Hindlimb muscle (tissue), 1 donor: ENCODE data around the gene MPV17L2. TPM values are rescaled to one million over a fixed set of nuclear protein-coding genes. Genes with fewer than 3 reads are reported as not detected.
A peak's percentile ranks its signal among the peaks of the same experiment; 100 is the strongest.
"Not testable (repeated sequence)": the region's sequence is repeated elsewhere in the genome, so short reads cannot be mapped to it uniquely, and the experiment has no call there.

Source experiments
- DNase-seq: peaks from one replicate; pipeline ENCODE4 v3.0.0-alpha.2; 2013
- polyA plus RNA-seq: library from polyadenylated mRNA; unstranded; fragments of 120-200 nt; gene quantifications from one replicate; pipeline ENCODE4 v1.2.1, GENCODE V29; 2013; ENCODE audit not compliant: insufficient read length

Gene MPV17L2
- 6.5 TPM for polyA plus RNA-seq

DNA sequence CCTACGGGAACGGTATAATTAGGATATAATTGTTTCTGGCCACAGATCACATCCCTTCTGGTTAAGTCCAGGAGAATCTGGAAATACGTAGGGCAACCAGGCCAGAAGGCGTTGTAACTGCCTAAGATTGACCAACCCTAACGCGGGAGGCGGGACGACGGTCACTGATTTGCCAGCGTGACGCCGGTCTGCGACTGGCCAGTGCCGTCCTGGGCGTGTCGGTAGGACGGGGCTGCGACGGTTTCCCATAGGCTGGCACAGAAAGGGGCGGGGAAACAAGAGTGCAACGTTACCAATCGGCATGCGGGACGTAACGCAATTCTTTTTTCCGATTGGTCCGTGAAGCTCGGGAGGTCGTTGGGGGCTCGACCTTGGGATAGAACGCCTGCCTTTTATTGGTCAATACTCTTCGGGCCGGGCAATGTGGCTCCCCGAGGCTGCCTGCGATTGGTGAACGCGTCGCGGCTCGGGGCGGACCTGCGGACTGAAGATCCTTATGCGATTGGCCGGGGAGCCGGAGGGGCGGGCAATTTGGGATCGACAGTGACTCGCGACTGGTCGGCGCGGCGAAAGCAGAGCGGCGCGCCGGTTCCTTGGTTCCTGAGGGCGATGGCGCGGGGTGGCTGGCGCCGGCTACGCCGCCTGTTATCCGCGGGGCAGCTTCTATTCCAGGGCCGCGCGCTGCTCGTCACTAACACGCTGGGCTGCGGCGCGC is at the start of gene MPV17L2:
MPV17L2 (plus strand) TSS at position 546 of the 715 bp plus-strand sequence; CDS start at position 610, 64 bp downstream.
- DNase-seq, result peak; percentile 99

DNA sequence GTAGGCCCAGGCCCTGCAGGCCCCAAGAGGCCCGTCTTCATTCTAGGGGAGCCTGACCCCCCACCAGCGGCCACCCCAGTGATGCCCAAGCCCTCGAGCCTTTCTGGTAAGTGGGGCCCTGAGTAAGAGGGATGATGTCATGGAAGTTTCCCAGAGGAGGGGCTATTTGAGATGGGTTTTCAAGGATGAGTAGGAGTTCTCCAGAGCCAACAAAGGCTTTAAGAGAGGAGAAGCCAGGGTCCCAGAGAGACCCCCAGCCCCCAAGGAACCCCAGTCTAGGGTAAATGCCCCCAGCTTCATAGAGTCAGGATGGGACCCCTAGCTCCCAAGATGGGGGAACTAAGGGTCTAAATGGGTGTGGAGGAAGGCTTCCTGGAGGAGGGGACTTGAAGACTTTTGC is 49.1 kb upstream of the MPV17L2 start:
- DNase-seq, result no peak

DNA sequence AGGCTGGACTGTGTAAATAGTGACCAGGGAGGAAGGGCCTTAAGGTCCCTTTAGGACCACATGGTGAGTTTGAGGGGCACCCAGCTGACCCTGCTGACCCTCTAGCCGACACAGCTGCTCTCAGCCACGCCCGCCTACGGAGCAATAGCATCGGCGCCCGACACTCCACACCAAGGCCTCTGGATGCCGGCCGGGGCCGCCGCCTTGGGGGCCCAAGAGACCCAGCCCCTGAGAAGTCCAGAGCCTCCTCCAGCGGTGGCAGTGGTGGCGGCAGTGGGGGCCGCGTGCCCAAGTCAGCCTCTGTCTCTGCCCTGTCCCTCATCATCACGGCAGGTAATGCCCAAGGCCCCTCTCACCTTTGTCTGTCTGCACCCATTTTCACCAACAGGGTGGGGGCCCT is 48.7 kb upstream of the MPV17L2 start:
- DNase-seq, result no peak

- DNase-seq, result no peak
Observed at GRCh38 chr19:18144906-18145305, 48.1 kb upstream of the MPV17L2 start.

DNA sequence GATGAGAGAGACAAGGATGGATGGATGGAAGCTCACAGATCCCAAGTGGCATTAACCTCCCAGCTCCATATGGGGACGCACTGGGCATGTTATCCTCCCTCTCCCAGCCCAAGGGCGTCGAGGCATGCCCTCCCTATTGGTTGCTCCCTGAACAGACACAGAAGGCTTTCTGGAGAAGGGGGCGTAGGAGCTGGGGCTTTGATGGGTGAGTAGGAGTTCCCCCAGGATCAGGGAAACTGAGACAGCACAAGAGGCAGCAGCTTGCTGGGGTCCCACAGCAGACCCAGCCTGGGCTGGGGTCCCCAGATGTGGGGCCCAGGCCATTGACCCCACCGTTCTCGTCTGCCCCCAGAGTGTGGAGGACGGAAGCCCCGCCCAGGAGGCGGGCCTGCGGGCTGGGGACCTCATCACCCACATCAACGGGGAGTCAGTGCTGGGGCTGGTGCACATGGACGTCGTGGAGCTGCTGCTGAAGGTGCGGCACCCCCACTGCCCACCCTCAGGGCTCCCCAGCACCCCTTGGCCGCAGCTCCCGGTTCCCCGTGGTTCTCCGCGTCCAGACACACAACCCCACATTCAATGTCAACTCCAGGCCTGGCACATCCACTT is 47.5 kb upstream of the MPV17L2 start:
- no peak for DNase-seq

DNA sequence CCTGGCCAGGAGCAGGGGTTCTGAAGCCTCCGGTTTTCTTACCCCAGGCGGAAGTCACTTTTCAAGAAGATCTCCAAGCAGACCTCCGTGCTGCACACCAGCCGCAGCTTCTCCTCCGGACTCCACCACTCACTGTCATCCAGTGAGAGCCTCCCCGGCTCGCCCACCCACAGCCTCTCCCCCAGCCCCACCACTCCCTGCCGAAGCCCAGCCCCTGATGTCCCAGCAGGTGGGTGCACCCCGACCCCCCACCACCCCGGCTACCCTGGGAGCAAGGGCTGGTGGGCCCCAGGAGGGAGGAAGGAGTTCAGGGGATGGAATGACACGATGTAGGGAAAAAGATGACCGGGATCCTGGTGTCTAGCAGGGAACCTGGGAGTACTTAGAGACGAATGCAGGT is 45.6 kb upstream of the MPV17L2 start:
- no peak for DNase-seq

GRCh38 chr19:18149596-18149975 is 43.4 kb upstream of the MPV17L2 start:
- no peak for DNase-seq

GRCh38 chr19:18150776-18151624 is 42.0 kb upstream of the MPV17L2 start:
- DNase-seq, result no peak

GRCh38 chr19:18152442-18152816 is 40.6 kb upstream of the MPV17L2 start:
- DNase-seq, result peak; percentile 95

DNA sequence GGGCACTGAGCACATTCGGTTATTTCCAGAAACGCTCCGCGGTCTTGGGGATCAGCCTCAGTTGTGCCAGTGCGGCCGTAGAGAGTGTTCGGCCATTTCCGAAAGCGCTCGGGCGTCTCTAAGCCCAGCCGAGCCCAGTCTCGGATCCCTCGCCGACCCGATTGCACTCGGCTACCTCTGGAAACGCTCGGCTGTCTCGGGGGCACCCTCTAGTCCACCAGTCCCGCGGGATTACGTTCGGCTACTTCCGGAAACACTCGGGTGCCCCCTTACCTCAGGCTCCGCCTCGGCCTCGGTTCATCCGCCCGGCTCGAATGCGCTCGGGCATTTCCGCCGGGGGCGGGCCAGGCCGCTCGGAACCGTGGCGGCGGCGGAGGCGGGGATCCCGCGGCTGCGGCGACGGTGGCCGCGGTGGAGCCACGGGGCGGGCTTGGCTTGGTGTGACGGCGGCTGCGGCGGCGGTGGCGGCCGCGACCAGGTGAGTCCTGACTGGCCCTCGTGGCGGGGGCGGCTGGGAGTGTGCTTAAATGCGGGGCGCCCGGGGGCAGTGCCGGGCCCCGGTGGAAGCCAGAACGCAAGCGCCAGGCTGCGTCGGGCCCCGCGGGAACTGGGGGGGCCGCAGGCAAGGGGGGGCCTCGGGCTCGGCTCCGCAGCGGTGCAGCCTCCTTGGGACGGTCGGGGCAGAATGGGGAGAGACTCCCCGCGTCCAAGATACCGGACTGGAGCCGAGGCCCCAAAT is 40.0 kb upstream of the MPV17L2 start, which contains the start of gene PIK3R2:
PIK3R2 (plus strand) TSS at position 347 of the 739 bp plus-strand sequence. CDS start 2,717 bp downstream, outside the sequence.
- peak; percentile 99 for DNase-seq

DNA sequence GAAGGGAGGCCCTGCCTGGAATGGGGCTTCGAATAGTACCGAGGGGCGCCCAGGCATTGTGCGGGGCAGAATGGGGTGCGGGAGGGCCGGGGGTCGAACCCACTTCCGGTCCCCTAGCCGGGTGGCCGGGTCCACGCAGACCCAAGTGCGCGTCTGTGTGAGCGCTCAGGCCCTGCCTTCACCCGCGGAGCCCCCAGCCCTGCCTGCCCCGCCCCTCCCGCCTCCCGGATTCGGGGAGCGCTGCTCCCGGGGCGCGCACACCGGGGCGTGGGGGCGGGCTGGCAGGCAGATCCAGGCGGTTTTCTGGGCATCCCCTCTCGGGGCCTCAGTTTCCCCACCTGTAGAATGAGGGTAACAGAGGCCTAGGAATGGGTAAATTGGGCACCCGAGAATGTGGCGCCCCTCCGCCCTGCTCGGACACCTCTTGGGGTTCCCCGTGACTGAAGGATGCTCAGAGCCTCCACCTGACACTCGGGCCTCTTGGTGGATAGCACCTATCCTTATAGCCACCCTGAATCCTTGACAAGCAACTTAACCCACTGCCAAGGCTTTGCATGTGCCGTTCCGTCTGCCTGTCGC is 39.4 kb upstream of the MPV17L2 start:
- DNase-seq, result no peak

- DNase-seq, result no peak
Observed at GRCh38 chr19:18155095-18156087, 37.6 kb upstream of the MPV17L2 start.

GRCh38 chr19:18156268-18156667 is 36.8 kb upstream of the MPV17L2 start:
- no peak for DNase-seq

GRCh38 chr19:18156841-18157464 is 36.1 kb upstream of the MPV17L2 start:
- DNase-seq, result peak; percentile 74

DNA sequence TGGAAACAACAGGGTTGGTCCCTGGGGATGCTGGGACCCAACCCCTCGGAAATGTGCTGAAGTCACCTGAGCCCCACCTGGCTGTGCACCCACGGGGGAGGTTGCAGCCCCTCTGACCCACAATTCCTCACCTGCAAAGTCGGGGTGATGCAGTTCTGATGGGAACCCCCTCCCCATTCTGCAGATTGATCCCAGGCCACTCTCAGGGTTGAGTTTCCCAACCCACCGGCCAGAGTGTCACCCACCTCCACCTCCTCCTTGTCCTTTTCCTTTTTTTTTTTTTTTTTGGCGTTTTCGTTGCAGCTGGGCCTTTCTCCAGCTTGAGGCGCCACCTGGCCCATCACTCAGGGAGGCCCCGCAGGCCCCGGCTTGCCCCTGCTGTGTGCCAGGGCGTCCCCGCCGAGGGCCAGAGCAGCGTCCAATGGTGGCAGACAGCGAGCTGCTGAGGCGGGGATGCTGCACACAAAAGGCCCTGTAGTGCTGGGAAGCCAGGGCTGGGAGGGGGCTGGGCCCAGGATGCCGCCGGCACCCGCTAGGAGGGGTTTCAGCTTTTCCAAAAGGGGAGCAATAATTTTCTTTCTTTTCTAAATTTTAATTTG is 35.5 kb upstream of the MPV17L2 start:
- DNase-seq, result no peak

- DNase-seq, result no peak
Observed at GRCh38 chr19:18158467-18158866, 34.6 kb upstream of the MPV17L2 start.

GRCh38 chr19:18159059-18159616 is 33.9 kb upstream of the MPV17L2 start:
- DNase-seq, result not testable (repeated sequence)

- DNase-seq, result no peak
Observed at GRCh38 chr19:18159810-18160209, 33.2 kb upstream of the MPV17L2 start.

DNA sequence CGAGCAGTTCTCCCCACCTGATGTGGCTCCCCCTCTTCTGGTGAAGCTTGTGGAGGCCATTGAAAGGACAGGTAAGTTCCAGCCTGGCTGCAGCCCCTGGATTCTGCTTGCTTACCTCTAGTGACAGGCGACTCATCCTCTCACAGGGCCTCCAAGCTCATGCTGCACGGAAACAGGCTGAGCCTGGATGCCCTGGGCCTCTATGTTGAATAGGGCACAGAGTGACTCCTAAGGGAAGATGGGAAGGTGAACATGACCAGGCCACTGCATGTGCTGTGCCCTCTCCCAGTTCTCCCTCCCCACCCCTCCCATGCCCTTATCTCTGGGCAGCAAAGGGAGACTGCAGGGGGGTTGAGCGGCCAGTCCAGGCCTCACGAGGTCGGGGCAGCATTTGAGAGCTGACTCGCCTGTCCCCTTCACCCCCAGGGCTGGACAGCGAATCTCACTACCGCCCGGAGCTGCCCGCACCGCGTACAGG is 32.5 kb upstream of the MPV17L2 start:
- DNase-seq, result no peak
